H9 (cell line): ENCODE data around the gene ATXN1L. TPM values are rescaled to one million over a fixed set of nuclear protein-coding genes. Genes with fewer than 3 reads are reported as not detected.

ENCODE experiments used
- DNase-seq: peaks from one replicate; pipeline ENCODE4 v3.0.0-alpha.2; 2017
- H2AFZ ChIP-seq: one replicate; pipeline ENCODE4 v1.6.1; 2013; ENCODE audit warnings: mild to moderate bottlenecking, low read length, control low read depth, moderate library complexity
- H2AK5ac ChIP-seq: 2 replicates; pipeline ENCODE4 v1.6.1; 2013; ENCODE audit warnings: low read length, control low read depth, mixed read lengths; ENCODE audit not compliant: insufficient read length
- H2BK120ac ChIP-seq: one replicate; pipeline ENCODE4 v1.6.1; 2013; ENCODE audit warnings: low read depth, mild to moderate bottlenecking, low read length, control low read depth, inconsistent platforms; ENCODE audit not compliant: poor library complexity, severe bottlenecking
- H2BK12ac ChIP-seq: 2 replicates; pipeline ENCODE4 v1.6.1; 2013; ENCODE audit warnings: low read length, control low read depth, mixed read lengths, low read depth; ENCODE audit not compliant: insufficient read length
- H2BK15ac ChIP-seq: 2 replicates; pipeline ENCODE4 v1.6.1; 2013; ENCODE audit warnings: low read depth, low read length, control low read depth
- H2BK20ac ChIP-seq: one replicate; pipeline ENCODE4 v1.6.1; 2013; ENCODE audit warnings: low read depth, mild to moderate bottlenecking, low read length, control low read depth, inconsistent platforms; ENCODE audit not compliant: poor library complexity, severe bottlenecking
- H2BK5ac ChIP-seq: 2 replicates; pipeline ENCODE4 v1.6.1; 2013; ENCODE audit warnings: low read length, control low read depth, mixed read lengths; ENCODE audit not compliant: insufficient read length
- H3K14ac ChIP-seq: 2 replicates; pipeline ENCODE4 v1.6.1; 2013; ENCODE audit warnings: low read length, control low read depth; ENCODE audit not compliant: insufficient read depth
- H3K18ac ChIP-seq: 2 replicates; pipeline ENCODE4 v1.6.1; 2013; ENCODE audit warnings: low read depth, mild to moderate bottlenecking, mixed read lengths, low read length, control low read depth; ENCODE audit not compliant: insufficient read length
- H3K23ac ChIP-seq: 2 replicates; pipeline ENCODE4 v1.6.1; 2013; ENCODE audit warnings: low read length, control low read depth, mixed read lengths, low read depth; ENCODE audit not compliant: insufficient read length
- H3K23me2 ChIP-seq: 2 replicates; pipeline ENCODE4 v1.6.1; 2013; ENCODE audit warnings: low read depth, mild to moderate bottlenecking, mixed read lengths, low read length, control low read depth; ENCODE audit not compliant: insufficient read length, poor library complexity, severe bottlenecking
- H3K27ac ChIP-seq: 2 replicates; pipeline ENCODE4 v1.5.1; 2013; ENCODE audit warnings: low read length, control low read depth, mixed read lengths, low read depth; ENCODE audit not compliant: insufficient read length
- H3K27me3 ChIP-seq: 2 replicates; pipeline ENCODE4 v1.6.1; 2013; ENCODE audit warnings: low read length, control low read depth, inconsistent platforms; ENCODE audit not compliant: insufficient read depth
- H3K4ac ChIP-seq: 2 replicates; pipeline ENCODE4 v1.6.1; 2013; ENCODE audit warnings: low read depth, mild to moderate bottlenecking, control low read depth, inconsistent platforms, low read length, moderate library complexity
- H3K4me1 ChIP-seq: 2 replicates; pipeline ENCODE4 v1.6.1; 2013; ENCODE audit warnings: low read length, control low read depth, inconsistent platforms; ENCODE audit not compliant: insufficient read depth
- H3K4me2 ChIP-seq: 2 replicates; pipeline ENCODE4 v1.6.1; 2013; ENCODE audit warnings: low read length, control low read depth, mixed read lengths; ENCODE audit not compliant: insufficient read length, insufficient read depth
- H3K56ac ChIP-seq: 2 replicates; pipeline ENCODE4 v1.6.1; 2013; ENCODE audit warnings: low read depth, mild to moderate bottlenecking, mixed read lengths, low read length, control low read depth; ENCODE audit not compliant: insufficient read length
- H3K79me1 ChIP-seq: 2 replicates; pipeline ENCODE4 v1.6.1; 2013; ENCODE audit warnings: low read depth, mild to moderate bottlenecking, moderate library complexity, low read length, control low read depth, inconsistent platforms; ENCODE audit not compliant: insufficient read depth, poor library complexity, severe bottlenecking
- H3K79me2 ChIP-seq: 2 replicates; pipeline ENCODE4 v1.6.1; 2013; ENCODE audit warnings: low read length, control low read depth, inconsistent platforms; ENCODE audit not compliant: insufficient read depth
- H3K9ac ChIP-seq: 2 replicates; pipeline ENCODE4 v1.6.1; 2013; ENCODE audit warnings: low read length, control low read depth, mixed read lengths; ENCODE audit not compliant: insufficient read length; ENCODE audit errors: extremely low read depth
- H3K9me3 ChIP-seq: one replicate; pipeline ENCODE4 v1.6.1; 2013; ENCODE audit warnings: low read depth, low read length, inconsistent platforms; ENCODE audit not compliant: control insufficient read depth
- H3T11ph ChIP-seq: one replicate; pipeline ENCODE4 v1.6.1; 2013; ENCODE audit warnings: mild to moderate bottlenecking, low read length, control low read depth, inconsistent platforms
- H4K20me1 ChIP-seq: one replicate; pipeline ENCODE4 v1.6.1; 2013; ENCODE audit not compliant: control insufficient read depth, insufficient read length, insufficient read depth
- H4K5ac ChIP-seq: 2 replicates; pipeline ENCODE4 v1.6.1; 2013; ENCODE audit warnings: low read depth, mild to moderate bottlenecking, mixed read lengths, low read length, control low read depth; ENCODE audit not compliant: insufficient read length
- H4K8ac ChIP-seq: replicated peaks from 2 replicates; pipeline ENCODE4 v1.6.1; 2013; ENCODE audit warnings: low read length, control low read depth, mixed read lengths, low read depth; ENCODE audit not compliant: insufficient read length
- H4K91ac ChIP-seq: 2 replicates; pipeline ENCODE4 v1.6.1; 2013; ENCODE audit warnings: low read depth, mild to moderate bottlenecking, moderate library complexity, mixed read lengths, low read length, control low read depth; ENCODE audit not compliant: insufficient read length
- H3K27ac Mint-ChIP-seq, 3 experiments: 2 replicates in 2 of 3; 3 replicates in 1 of 3; pipeline ENCODE4 v1.8.0; 2020 to 2021; ENCODE audit warnings: mixed read lengths in 3 of 3, mild to moderate bottlenecking in 1 of 3, moderate library complexity in 1 of 3
- H3K27me3 Mint-ChIP-seq: 2 replicates; pipeline ENCODE4 v1.8.0; 2021; ENCODE audit warnings: low read depth, mild to moderate bottlenecking, moderate library complexity, mixed read lengths
- H3K36me3 Mint-ChIP-seq, 3 experiments: 2 replicates in 2 of 3; 3 replicates in 1 of 3; pipeline ENCODE4 v1.8.0; 2020 to 2021; ENCODE audit warnings: low read depth in 3 of 3, mixed read lengths in 3 of 3; ENCODE audit not compliant: insufficient read depth in 1 of 3
- H3K4me1 Mint-ChIP-seq, 2 experiments: 2 replicates each; pipeline ENCODE4 v1.8.0; 2020; ENCODE audit warnings: mixed read lengths in 2 of 2
- H3K4me3 Mint-ChIP-seq, 2 experiments: 2 replicates in 1 of 2; 3 replicates in 1 of 2; pipeline ENCODE4 v1.8.0; 2020 to 2021; ENCODE audit warnings: mild to moderate bottlenecking in 2 of 2, mixed read lengths in 2 of 2, moderate library complexity in 1 of 2
- H3K9me3 Mint-ChIP-seq, 2 experiments: 2 replicates in 1 of 2; 3 replicates in 1 of 2; pipeline ENCODE4 v1.8.0; 2020; ENCODE audit warnings: mild to moderate bottlenecking in 2 of 2, mixed read lengths in 2 of 2, moderate library complexity in 1 of 2
- WGBS: extraction: QIAGEN DNeasy Blood & Tissue Kit; methylation state at CpG from one replicate; pipeline ENCODE4 v1.1.7; 2013; ENCODE audit warnings: missing lambda C conversion rate, low lambda C conversion rate, mixed read lengths; ENCODE audit not compliant: insufficient read length; ENCODE audit errors: extremely low coverage; 5-methylcytosine and 5-hydroxymethylcytosine counted together
- total RNA-seq: library from RNA; stranded (reverse); gene quantifications from 2 replicates; pipeline ENCODE4 v1.2.1, GENCODE V29; 2021
- TF ChIP-seq, protein P1 (sequence below): fragments of 200-600 bp; sonication (generic); conservative IDR thresholded peaks from 3 replicates; pipeline ENCODE4 v1.8.0; 2021; ENCODE audit warnings: antibody characterized with exemption, mild to moderate bottlenecking

Gene ATXN1L
- total RNA-seq, 1 experiment from 2014 or later = 30.3 TPM

- Histone ChIP-seq H3K27ac (peak within 1 kb of the TSS; percentile 7), H2BK20ac (no peak within 1 kb of the TSS), H3K4ac (no peak within 1 kb of the TSS), H2BK12ac (no peak within 1 kb of the TSS), H4K8ac (no peak within 1 kb of the TSS), H3K23ac (no peak within 1 kb of the TSS), H4K5ac (no peak within 1 kb of the TSS), H2BK120ac (no peak within 1 kb of the TSS), H3K9me3 (no peaks in the 10 kb centered on the region), H3K27me3 (no peaks in the 10 kb centered on the region), H3K18ac (peak within 1 kb of the TSS; percentile 79), H3K56ac (no peak within 1 kb of the TSS), H2BK5ac (no peak within 1 kb of the TSS), H2BK15ac (no peak within 1 kb of the TSS), H3K4me1 (no peaks in the 10 kb centered on the region; the same call in 1 of the 2 replicates), H4K20me1 (no peaks in the 10 kb centered on the region), H3T11ph (no peak within 1 kb of the TSS), H2AFZ (peak within 1 kb of the TSS; percentile 65), H3K9ac (peak within 1 kb of the TSS; percentile 66), H4K91ac (no peak within 1 kb of the TSS), H3K23me2 (peaks cover 15% of the 10 kb centered on the region), H3K4me2 (peak within 1 kb of the TSS; percentile 92), H3K14ac (peak within 1 kb of the TSS; percentile 90), H2AK5ac (no peak within 1 kb of the TSS), H3K79me2 (no peaks in the 10 kb centered on the region), H3K79me1 (no peaks in the 10 kb centered on the region)
- TF ChIP-seq, protein P1, sequence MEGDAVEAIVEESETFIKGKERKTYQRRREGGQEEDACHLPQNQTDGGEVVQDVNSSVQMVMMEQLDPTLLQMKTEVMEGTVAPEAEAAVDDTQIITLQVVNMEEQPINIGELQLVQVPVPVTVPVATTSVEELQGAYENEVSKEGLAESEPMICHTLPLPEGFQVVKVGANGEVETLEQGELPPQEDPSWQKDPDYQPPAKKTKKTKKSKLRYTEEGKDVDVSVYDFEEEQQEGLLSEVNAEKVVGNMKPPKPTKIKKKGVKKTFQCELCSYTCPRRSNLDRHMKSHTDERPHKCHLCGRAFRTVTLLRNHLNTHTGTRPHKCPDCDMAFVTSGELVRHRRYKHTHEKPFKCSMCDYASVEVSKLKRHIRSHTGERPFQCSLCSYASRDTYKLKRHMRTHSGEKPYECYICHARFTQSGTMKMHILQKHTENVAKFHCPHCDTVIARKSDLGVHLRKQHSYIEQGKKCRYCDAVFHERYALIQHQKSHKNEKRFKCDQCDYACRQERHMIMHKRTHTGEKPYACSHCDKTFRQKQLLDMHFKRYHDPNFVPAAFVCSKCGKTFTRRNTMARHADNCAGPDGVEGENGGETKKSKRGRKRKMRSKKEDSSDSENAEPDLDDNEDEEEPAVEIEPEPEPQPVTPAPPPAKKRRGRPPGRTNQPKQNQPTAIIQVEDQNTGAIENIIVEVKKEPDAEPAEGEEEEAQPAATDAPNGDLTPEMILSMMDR = peak; percentile 68
- Mint-ChIP-seq H3K27ac (peak within 1 kb of the TSS; percentile 95 to 97 (median 95)), H3K4me1 (peaks cover 19 to 21% of the 10 kb centered on the region in 2 experiments), H3K27me3 (no peaks in the 10 kb centered on the region; the same call in 1 of the 2 replicates), H3K9me3 (no peaks in the 10 kb centered on the region), H3K4me3 (peak within 1 kb of the TSS; percentile 87 to 96), H3K36me3 (peaks cover 14 to 22% (median 21%) of the 10 kb centered on the region in 3 experiments; a peak in 6 of 7 replicates)
- peak; percentile 92 for DNase-seq
- WGBS = no CpG with 5 or more reads among the region's 85 CpGs
Observed at GRCh38 chr16:71883849-71884638, 38.3 kb downstream of the ATXN1L start, which contains the start of gene ZNF821. Gene ZNF821, minus strand, starts transcription at chr16:71884182. Its CDS starts 4,236 bp downstream, at chr16:71879946.
